GM19372 (cell line): Measurements from ENCODE around the gene DNMBP.
"Not testable (repeated sequence)": the region's sequence is repeated elsewhere in the genome, so short reads cannot be mapped to it uniquely, and the experiment has no call there.

ENCODE experiments used
- ATAC-seq: cut with Tn5 transposase; IDR thresholded peaks from one replicate; pipeline ENCODE4 v1.9.1; 2021; ENCODE audit warnings: mild to moderate bottlenecking, low read depth, moderate library complexity; ENCODE audit not compliant: unreplicated experiment

Gene DNMBP

DNA sequence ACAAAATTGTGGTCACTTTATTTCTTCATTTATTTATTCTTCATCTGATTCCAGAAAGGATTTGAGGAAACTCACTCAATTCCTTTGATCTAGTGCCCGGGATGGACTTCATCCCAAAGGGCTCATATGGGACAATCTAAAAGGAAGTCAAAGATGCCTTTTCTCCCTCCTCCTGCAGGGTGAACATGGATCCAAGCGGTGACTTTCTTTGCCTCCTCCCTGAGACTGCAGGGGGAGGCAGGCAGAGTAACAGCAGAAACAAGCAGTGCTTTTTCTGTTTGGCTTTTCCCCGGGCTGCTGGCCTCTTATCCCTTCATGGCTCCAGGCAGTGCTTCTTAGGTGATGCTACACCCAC, 10.0 kb upstream of the DNMBP start:
- no peak for ATAC-seq

DNA sequence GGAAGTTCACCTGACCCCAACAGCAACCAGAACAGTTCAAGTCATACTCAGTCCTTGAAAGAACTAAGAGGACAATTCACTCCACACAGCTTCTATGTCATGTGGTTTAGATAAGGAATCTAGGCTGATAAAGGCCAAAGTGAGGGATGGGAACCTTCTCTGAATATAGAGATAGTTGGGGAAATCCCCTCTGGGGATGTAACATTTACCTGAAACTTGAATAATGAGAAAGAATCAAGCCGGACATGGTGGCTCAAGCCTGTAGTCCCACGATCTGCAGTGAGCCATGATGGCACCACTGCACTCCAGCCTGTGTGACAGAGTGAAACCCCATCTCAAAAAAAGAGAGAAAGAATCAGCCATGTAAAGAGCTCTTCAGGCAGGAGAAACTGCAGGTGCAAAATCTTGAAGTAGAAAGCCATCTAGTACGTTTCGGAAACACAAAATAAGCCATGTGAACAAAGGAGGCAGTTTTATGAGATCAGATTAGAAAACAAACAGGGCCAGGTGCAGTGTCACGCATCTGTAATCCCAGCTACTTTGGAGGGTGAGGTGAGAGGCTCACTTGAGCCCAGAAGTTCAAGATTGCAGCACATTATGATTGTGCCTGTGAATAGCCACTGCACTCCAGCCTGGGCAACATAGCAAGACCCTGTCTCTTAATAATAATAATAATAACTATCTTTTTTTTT, 4.5 kb upstream of the DNMBP start:
- ATAC-seq: peak; percentile 48

DNA sequence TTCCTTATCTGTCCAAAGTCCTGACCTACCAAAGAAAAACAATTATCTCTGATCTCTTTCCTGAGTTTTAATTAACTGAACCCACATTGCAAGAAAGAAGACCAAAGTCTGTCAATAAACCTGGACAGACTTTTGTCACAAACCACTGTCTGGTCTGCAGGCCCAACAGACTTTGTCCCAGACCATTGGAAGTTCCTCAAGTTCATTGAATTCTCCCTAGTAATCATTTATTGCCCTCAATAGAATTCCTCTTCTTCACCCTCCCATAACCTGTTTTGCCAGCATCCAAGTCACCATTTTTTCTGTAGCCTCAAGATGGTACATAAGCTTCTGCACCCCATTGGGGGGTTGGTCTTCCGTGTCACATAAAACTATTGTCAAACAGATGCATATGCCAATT, 3.9 kb upstream of the DNMBP start:
- no peak for ATAC-seq

DNA sequence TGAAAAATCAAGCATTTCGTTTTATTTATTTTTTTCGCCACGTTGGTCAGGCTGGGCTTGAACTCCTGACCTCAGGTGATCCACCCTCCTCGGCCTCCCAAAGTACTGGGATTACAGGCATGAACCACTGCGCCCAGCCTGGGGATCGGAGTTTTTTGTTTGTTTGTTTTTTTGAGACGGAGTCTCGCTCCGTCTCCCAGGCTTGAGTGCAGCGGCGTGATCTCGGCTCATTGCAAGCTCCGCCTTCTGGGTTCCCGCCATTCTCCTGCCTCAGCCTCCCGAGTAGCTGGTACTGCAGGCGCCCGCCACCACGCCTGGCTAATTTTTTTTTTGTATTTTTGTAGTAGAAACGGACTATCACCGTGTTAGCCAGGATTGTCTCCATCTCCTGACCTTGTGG, 2.2 kb upstream of the DNMBP start:
- not testable (repeated sequence) for ATAC-seq

DNA sequence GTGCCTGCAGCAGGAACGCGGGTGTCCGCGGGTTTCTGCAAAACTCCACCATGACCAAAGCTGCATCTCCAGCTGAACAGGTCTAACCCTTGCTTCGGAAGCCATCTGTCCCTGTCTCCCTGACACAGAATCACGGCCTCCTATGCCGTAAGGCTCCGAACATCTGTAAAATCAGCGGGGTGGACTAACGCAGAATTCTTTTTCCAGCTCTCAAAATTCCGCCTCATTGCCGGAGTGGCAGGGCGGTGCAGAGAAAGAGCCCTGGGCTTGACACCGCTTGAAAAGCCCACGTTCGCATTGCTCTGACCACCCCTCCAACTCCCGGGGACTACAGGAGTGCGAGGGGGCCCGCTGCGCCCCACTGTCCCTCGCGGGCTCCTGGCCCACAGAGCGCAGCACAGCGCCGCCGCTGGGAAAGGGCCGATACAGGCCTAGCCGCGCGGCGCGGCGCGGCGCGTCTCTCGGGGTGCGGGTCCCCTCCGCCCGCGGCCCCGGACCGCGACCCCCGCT, 409 bp downstream of the DNMBP start:
- ATAC-seq: peak; percentile 54

- no peak for ATAC-seq
Observed at GRCh38 chr10:100008708-100009282, 952 bp downstream of the DNMBP start.

DNA sequence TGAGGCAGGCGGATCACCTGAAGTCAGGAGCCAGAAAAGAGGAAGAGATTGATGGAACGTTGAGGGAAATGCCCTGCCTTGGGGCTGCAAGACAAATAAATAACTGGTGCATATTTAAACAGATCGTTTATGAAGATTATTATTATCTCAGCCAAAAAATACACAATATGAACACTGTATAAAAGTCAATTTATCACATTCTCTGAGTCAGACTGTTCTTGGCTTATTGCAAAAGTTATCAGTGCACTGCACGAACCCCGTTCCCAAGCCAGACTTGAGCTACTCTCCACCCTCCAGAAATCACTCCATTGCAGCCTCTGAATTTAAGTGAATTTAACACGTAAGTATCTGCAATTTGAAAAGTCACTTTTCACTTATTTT, 1.6 kb downstream of the DNMBP start:
- no peak for ATAC-seq

DNA sequence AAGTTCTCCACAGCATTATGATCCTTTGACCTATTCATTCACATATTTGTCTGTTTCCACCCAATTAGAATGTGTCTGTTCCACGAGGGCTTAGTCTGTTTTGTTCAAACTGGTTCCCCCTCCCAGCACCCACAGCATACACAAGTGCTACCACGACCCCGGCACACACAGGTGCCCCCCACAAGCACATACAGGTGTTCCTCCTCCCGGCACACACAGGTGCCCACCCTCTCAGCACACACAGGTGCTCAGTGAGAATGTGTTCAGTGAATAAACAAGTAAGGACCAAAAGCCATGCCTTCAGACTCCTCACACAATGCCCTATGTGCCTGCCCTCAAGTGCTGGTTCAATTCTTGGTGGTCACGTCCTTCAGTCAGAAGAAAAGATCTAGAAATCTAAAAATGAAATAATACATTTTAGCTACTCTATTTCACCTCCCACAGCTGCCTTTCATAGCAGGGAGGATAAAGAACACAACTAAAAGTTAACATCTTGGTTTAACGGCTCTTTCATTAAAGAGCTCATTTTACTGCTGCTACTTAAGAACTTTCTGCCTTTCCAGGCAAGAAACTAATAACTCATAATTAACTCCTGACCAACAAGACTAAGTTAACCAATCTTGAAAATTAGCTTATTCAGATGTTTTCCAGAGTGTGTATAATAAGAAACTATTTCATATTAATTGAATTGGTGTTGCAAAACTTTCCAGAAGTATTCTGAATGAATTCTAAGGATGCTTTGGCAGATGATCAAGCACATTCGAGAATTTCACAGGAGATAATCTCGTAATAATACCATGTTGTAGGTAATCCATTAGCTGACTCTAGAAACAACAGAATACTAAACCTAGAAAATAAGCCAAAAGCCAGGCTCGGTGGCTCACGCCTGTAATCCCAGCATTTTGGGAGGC, 2.3 kb downstream of the DNMBP start:
- no peak for ATAC-seq

DNA sequence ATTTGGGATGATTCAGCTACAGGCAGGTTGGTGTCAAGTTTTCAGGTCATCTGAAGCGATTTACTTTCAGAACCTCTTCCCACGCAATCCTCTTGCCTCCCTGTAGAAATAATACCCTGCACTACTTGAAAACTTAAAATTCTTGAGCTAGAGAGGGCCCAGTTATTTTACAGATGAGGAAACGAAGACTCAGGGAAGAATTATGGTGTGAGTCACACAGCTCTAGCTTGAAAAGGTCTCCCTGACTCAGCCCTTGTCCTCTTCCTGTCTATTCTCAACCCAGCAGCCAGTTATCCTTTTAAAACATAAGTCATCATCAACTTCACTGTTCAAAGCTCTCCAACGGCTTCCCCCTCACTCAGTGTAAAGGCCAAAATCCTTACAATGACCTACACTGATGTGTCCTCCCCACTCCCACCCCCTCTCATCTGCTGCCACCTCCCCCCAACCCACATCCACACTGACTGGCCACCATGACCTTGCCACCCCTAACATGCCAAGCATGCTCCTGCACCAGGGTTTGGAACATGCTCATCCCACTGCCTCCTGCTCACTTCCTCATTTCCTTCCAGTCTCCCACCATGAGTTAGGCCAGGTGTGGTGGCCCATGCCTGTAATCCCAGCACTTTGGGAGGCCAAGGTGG, 3.4 kb downstream of the DNMBP start:
- ATAC-seq: no peak

DNA sequence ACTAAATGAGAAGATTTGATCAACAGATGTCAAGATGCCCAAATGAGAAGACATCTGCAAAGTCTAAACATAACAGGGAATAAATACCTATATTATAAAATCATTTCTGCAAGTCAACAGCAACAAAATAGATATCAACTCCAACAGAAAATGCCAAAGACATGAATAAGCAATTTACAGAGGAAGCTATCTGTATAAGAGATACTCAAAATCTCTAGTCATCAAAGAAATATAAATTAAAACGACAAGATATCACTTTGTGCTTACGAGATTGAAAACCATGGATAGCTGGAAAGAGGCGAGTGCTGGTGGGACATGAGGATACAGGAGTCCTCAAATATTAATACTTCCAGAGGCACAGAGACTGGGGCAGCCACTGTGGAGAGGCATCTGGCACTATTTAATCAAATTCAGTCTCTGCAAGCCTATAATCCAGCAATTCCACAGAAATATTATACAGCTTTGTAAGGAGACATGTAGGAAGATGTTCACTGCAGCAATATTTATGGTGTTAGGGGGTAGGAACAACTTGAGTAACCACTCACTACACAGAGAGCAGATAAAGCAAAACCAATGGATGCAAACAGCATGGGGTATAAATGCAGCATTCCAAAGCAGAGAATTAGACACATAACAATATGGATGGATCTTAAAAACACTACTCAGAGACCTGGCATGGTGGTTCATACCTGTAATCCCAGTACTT, 4.8 kb downstream of the DNMBP start:
- ATAC-seq: no peak

DNA sequence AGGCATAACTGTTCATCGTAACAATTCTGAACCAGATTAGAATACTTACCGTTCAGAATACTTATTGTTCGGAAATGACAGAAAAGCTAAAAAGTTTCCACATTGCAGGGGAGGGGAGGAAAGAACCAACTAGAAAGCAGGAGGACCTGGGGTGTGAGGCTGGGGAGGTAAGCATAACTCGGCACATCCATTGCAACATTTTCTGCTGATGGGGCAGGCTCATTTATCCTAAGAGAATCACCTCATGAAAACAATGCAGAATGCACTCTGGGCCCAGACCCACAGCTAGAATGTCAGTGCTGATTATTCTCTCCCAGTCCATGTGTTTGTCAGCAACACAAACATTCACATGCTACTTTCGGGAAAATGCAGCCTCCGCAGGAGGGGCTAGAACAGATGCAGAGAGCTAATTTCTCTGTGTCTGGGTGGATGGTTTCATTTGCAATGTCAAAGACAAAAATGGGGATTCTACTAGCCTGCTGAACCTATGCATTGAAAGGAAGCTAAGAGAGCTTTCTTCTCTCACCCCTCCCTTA, 9.6 kb downstream of the DNMBP start:
- no peak for ATAC-seq

DNA sequence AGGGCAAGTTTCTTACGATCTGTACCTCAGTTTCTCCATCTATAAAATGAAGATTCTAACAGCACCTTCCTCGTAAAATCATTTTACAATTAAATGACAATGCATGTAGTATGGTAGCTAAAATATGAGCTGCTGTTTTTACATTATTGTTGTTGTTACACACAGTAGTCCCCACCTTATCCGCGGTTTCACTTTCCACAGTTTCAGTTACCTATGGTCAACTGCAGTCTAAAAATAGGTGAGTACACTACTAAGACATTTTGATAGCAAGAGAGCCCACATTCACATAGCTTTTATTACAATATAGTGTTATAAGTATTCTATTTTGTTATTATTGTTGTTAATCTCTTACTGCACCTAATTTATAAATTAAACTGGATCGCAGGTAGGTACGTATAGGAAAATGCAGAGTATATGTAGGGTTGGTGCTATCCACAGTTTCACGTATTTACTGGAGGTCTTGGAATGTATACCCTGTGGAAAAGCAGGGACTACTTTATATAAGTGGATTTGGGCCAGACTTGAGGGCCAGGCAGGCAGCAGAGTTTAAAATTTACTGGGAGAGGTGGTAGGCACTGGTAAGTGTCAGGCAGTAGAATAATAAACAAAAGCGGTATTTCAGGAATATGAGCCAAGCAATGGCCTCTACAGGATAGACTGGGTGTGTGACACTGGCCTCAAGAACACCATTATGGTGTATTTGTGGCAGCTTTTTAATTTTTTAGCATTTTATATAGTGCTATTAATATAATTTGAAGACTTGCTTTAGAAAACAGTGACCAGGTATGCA, 10.2 kb downstream of the DNMBP start:
- ATAC-seq: no peak

- ATAC-seq: no peak
Observed at GRCh38 chr10:99998889-99999288, 10.9 kb downstream of the DNMBP start.

DNA sequence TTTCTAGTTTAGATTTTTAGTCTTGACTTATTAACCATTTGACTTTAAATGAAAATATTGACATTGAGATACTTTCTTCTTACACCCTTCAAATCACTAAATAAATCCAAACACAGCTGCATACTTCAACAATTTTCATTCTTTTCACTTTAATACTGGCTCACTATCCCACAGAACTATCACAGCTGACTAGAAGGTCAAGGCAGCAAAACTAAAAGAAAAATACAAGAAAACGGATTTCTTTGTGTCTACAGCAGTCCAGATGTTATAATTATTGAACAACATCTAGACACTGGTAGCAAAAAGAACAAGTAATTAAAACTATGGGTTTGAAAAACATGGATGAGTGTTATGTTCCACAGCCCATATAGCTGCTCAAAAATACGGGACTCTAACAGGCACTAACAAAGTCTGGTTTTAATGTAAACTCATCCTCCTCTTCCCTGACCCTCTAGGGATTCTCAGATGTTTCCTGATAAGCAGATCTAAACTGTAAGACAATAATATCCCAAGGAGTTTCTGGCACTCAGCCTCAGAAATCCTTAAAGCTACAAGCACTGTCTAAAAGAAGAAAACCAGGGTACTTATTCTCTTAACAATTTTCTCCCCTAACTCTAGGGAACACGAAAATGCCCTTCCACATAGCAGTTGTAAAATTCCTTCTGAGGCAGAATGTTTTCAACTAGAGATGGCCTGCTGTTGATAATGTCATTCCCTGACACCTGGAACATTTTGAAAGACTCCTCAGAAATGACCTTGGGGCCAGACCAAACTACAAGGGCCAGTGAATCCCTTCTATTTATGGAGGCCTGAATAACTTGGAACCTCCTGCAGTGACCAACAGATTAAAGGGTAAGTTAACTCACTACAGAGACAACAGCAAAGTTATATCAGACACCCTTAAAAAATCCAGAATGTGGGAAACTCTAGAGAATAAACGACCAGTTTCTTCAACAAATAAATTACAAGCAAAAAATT, 12.8 kb downstream of the DNMBP start:
- ATAC-seq: no peak

DNA sequence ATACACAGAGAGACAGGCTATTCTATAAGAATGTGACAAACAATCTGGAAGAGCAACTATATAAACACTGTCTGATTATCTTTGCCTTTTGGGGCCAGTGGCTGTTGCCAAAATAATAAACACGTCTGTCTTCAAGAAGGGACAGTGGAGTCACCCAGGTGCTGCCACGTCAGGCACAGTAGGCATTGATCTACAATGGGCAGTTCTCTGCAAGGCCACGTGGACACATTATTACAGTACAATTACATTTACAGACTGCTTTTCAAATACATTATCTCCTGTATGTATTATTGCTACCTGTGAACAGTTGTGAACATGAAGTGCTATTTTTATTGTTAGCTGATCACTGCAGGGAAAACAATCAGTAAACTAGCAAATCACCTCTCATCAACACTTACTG, 14.0 kb downstream of the DNMBP start:
- no peak for ATAC-seq

- ATAC-seq: no peak
Observed at GRCh38 chr10:99995269-99995668, 14.5 kb downstream of the DNMBP start.

DNA sequence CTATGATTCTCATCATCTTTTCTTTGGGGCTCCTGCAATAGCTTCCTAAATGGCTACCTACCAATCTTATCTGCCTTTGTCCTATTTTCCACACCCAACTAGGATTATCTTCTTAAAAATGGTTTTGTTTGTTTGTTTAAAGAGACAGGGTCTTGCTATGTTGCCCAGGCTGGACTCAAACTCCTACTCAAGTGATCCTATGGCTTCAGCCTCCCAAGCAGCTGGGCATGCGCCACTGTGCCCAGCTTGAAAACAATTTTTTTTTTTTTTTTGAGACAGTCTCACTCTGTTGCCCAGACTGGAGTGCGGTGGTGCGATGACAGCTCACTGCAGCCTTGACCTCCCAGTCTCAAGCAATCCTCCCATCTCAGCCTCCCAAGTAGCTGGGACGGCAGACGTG, 14.9 kb downstream of the DNMBP start:
- no peak for ATAC-seq
